Breast epithelium (tissue), 4 donors: Measurements from ENCODE around the gene CTNS. TPM values are rescaled to one million over a fixed set of nuclear protein-coding genes. Genes with fewer than 3 reads are reported as not detected.

Experiments used
- DNase-seq, 2 donors: peaks; one replicate each; pipeline ENCODE4 v3.0.0-alpha.2; 2019; ENCODE audit warnings: low spot score in 2 of 2
- H3K27ac ChIP-seq, 2 donors: fragments of 200-600 bp; sonication (generic) in 1 of 2; one replicate each; pipeline ENCODE4 v1.5.1; 2016 to 2019; ENCODE audit warnings: mild to moderate bottlenecking in 1 of 2
- H3K27me3 ChIP-seq, 2 donors: fragments of 200-600 bp; sonication (generic) in 1 of 2; one replicate each; pipeline versions ENCODE4 v1.5.1 to v1.6.0; 2017 to 2019; ENCODE audit warnings: control low read depth in 1 of 2, mild to moderate bottlenecking in 1 of 2
- H3K36me3 ChIP-seq: fragments of 200-600 bp; one replicate; pipeline ENCODE4 v1.5.1; 2019
- H3K4me1 ChIP-seq, 2 donors: fragments of 200-600 bp; sonication (generic); one replicate each; pipeline ENCODE4 v1.5.1; 2016 to 2019; ENCODE audit warnings: control low read depth in 1 of 2
- H3K4me3 ChIP-seq, 3 donors: fragments of 200-600 bp; sonication (generic); 1 replicate in 2 of 3; 2 replicates in 1 of 3; pipeline ENCODE4 v1.5.1; 2016 to 2019; ENCODE audit warnings: mild to moderate bottlenecking in 3 of 3, moderate library complexity in 2 of 3
- H3K9me3 ChIP-seq, 2 donors: fragments of 200-600 bp; sonication (generic) in 1 of 2; one replicate each; pipeline ENCODE4 v1.5.1; 2016 to 2019; ENCODE audit warnings: control low read depth in 1 of 2
- POLR2A ChIP-seq: fragments of 450-650 bp; IDR thresholded peaks from one replicate; pipeline ENCODE4 v1.6.1; 2016; ENCODE audit warnings: antibody characterized with exemption, mild to moderate bottlenecking, moderate library complexity
- POLR2AphosphoS5 ChIP-seq, 3 donors: sonication (generic); formaldehyde crosslinking; IDR thresholded peaks; one replicate each; pipeline ENCODE4 v1.6.1; 2017; ENCODE audit warnings: antibody characterized with exemption in 3 of 3
- intact Hi-C: fragments of 100-400 bp; cut with DNase I; formaldehyde crosslinking; loops from one replicate; pipeline ENCODE4 v1.15.1; 2023; ENCODE audit warnings: low total_unique reads
- total RNA-seq, 3 donors: library from RNA; depleted of rRNA; stranded (reverse); fragments of >200 nt; gene quantifications; one replicate each; pipeline ENCODE4 v1.1.0, GENCODE V29; 2016
- TF ChIP-seq, protein P1 (sequence below), 3 donors: fragments of 450-650 bp; IDR thresholded peaks; one replicate each; pipeline ENCODE4 v1.5.1; 2016 to 2017; ENCODE audit warnings: antibody characterized with exemption in 3 of 3, mild to moderate bottlenecking in 3 of 3, moderate library complexity in 3 of 3

CTNS gene
- total RNA-seq, 3 donors from 2014 or later, result 20.0 to 31.0 (median 20.1) TPM

- H3K4me3 ChIP-seq, result no peak overlapping the region
- H3K36me3 ChIP-seq, result no peaks in the 10 kb centered on the region
- H3K4me1 ChIP-seq, result no peaks in the 10 kb centered on the region
- H3K9me3 ChIP-seq, result no peaks in the 10 kb centered on the region
- no peak for DNase-seq
- intact Hi-C loops, result no loop called here
- no peak for TF ChIP-seq POLR2AphosphoS5 (IDR thresholded peaks at IDR 0.05)
- TF ChIP-seq, protein P1, sequence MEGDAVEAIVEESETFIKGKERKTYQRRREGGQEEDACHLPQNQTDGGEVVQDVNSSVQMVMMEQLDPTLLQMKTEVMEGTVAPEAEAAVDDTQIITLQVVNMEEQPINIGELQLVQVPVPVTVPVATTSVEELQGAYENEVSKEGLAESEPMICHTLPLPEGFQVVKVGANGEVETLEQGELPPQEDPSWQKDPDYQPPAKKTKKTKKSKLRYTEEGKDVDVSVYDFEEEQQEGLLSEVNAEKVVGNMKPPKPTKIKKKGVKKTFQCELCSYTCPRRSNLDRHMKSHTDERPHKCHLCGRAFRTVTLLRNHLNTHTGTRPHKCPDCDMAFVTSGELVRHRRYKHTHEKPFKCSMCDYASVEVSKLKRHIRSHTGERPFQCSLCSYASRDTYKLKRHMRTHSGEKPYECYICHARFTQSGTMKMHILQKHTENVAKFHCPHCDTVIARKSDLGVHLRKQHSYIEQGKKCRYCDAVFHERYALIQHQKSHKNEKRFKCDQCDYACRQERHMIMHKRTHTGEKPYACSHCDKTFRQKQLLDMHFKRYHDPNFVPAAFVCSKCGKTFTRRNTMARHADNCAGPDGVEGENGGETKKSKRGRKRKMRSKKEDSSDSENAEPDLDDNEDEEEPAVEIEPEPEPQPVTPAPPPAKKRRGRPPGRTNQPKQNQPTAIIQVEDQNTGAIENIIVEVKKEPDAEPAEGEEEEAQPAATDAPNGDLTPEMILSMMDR (IDR thresholded peaks at IDR 0.05), result peak in 2 of 3 donors; percentile 6 to 28
- H3K27ac ChIP-seq, result no peak overlapping the region
- no peaks in the 10 kb centered on the region for H3K27me3 ChIP-seq
Observed at GRCh38 chr17:3602499-3602898, 34.1 kb upstream of the CTNS start.

- intact Hi-C loops, result no loop called here
- Histone ChIP-seq H3K4me1 (no peaks in the 10 kb centered on the region), H3K36me3 (no peaks in the 10 kb centered on the region), H3K4me3 (no peak overlapping the region), H3K27me3 (no peaks in the 10 kb centered on the region), H3K27ac (no peak overlapping the region), H3K9me3 (no peaks in the 10 kb centered on the region)
- no peak for DNase-seq
- TF ChIP-seq POLR2A (no peak), POLR2AphosphoS5 (IDR thresholded peaks at IDR 0.05) (no peak)
- TF ChIP-seq, protein P1 (IDR thresholded peaks at IDR 0.05), result no peak
Observed at GRCh38 chr17:3603119-3603869, 33.3 kb upstream of the CTNS start.

- no peak overlapping the region for H3K4me3 ChIP-seq
- TF ChIP-seq, protein P1 (IDR thresholded peaks at IDR 0.05), result no peak
- TF ChIP-seq POLR2A, result no peak
- TF ChIP-seq POLR2AphosphoS5 (IDR thresholded peaks at IDR 0.05), result no peak
- no peaks in the 10 kb centered on the region for H3K4me1 ChIP-seq
- no peaks in the 10 kb centered on the region for H3K9me3 ChIP-seq
- H3K27me3 ChIP-seq, result no peaks in the 10 kb centered on the region
- H3K36me3 ChIP-seq, result no peaks in the 10 kb centered on the region
- H3K27ac ChIP-seq, result no peak overlapping the region
- DNase-seq, result no peak
- intact Hi-C loops, result no loop called here
Observed at GRCh38 chr17:3603870-3604259, 32.7 kb upstream of the CTNS start.

GRCh38 chr17:3609689-3610088 lies 26.9 kb upstream of the CTNS start:
- no peak overlapping the region for H3K27ac ChIP-seq
- H3K4me3 ChIP-seq, result no peak overlapping the region
- intact Hi-C loops, result no loop called here
- H3K4me1 ChIP-seq, result no peaks in the 10 kb centered on the region
- no peak for TF ChIP-seq POLR2A
- TF ChIP-seq, protein P1 (IDR thresholded peaks at IDR 0.05), result no peak
- no peak for TF ChIP-seq POLR2AphosphoS5 (IDR thresholded peaks at IDR 0.05)
- H3K27me3 ChIP-seq, result no peaks in the 10 kb centered on the region
- no peaks in the 10 kb centered on the region for H3K9me3 ChIP-seq
- H3K36me3 ChIP-seq, result peaks cover 8% of the 10 kb centered on the region
- DNase-seq, result no peak

DNA sequence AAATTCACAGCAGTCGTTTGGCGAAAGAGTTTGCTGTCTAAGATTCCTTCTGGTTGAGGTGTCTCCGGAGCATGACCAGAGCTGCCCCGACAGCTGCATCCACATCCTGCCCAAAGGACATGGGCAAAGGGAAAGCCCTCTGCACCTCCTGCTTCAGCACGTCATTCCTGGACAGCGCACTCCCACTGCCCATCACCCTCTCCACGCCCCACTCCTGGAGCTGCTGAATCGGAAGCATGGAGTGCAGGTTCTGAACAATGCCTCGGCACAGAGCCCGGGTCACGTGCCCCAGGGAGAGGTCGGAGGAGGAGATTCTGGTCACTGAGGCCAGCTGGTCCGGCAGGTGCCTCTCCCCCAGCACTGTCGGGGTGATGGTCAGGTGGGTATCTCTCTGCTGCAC lies 26.0 kb upstream of the CTNS start:
- Histone ChIP-seq H3K27ac (no peak overlapping the region), H3K36me3 (peaks cover 8% of the 10 kb centered on the region), H3K4me3 (no peak overlapping the region), H3K9me3 (no peaks in the 10 kb centered on the region), H3K27me3 (no peaks in the 10 kb centered on the region), H3K4me1 (no peaks in the 10 kb centered on the region)
- no peak for DNase-seq
- intact Hi-C loops, result no loop called here
- no peak for TF ChIP-seq POLR2A
- TF ChIP-seq POLR2AphosphoS5 (IDR thresholded peaks at IDR 0.05), result no peak
- TF ChIP-seq, protein P1 (IDR thresholded peaks at IDR 0.05), result no peak
